SW480 (cell line): ENCODE measurements around the gene HOXC9.
"Not testable (repeated sequence)": the region's sequence is repeated elsewhere in the genome, so short reads cannot be mapped to it uniquely, and the experiment has no call there.

Experiments
- DNase-seq: peaks from one replicate; pipeline ENCODE4 v3.0.0-alpha.2; 2016; ENCODE audit warnings: low spot score

HOXC9 gene

DNA sequence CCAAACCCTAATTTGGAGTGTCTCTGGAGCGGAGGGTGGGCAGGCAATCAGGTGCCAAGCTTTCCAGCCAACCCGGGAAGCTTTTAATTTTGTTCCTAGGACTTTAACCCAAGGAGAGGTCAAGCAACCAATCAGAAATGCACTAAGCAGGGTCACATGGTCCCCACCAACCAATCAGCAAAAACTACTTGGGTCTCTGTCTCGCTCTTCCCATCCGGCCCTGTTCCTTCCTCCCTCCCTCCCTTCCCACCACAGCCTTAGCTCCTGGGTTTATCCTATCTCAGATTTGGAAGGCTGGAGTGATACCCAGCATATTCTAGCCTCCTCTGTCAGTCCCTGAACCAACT is 40.2 kb downstream of the HOXC9 start:
- DNase-seq, result peak; percentile 22

DNA sequence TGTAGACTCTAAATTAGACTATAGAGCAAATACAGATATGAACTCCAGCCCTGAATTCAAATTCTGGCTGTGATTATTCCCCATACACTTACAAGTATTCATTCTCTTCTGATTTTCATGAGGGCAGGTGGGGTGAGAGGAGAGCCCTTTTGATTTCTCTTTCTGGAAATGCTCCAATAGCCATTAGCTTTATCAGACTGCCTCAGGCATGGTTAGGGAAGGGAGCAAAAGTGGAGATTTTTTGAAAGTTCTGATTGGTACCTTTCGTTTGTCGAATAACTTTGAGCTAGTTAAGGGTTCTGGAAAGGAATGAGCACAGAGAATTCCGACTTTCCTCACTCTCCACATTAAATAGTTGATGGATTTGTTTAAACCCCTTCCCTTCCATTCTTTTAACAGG is 40.7 kb downstream of the HOXC9 start:
- no peak for DNase-seq

DNA sequence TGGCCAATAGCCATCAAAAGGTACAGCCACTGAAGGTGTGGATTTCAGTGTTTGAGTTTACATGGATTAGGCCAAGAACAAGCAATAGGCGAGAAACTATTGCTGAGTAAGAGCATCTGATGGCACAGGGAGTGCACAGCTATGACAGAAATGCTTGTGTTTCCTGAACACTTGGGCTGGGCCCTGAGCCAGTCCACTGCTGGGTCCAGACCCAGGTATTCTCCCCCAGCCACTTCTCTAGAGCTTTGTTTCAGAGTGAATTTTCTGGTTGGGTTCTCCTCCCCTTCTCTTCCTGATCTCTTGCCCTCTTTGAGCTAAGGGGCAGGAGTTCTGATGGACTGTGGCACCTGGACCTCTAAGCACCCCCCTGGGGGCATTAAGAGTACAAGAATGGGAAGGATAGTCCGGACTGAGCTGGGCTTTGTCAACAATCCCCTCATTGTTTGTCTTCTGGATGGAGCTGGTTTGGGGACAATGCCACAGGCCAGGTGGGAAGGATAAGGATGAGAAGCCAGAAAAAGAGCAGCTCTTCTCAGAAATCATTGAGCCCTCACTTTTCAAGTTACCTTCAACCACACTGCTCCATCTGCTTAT is 41.2 kb downstream of the HOXC9 start:
- no peak for DNase-seq

DNA sequence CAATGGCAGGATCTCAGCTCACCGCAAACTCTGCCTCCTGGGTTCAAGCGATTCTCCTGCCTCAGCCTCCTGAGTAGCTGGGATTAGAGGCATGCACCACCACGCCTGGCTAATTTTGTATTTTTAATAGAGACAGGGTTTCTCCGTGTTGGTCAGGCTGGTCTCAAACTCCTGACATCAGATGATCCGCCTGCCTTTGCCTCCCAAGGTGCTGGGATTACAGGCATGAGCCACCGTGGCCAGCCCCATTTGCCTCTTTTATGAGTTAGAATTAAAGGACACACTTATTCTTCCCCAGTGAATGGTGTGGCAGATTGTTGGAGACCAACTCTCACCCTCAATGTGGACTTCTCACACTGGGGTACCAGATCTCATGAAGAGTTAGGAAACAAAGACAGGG is 42.1 kb downstream of the HOXC9 start:
- not testable (repeated sequence) for DNase-seq

DNA sequence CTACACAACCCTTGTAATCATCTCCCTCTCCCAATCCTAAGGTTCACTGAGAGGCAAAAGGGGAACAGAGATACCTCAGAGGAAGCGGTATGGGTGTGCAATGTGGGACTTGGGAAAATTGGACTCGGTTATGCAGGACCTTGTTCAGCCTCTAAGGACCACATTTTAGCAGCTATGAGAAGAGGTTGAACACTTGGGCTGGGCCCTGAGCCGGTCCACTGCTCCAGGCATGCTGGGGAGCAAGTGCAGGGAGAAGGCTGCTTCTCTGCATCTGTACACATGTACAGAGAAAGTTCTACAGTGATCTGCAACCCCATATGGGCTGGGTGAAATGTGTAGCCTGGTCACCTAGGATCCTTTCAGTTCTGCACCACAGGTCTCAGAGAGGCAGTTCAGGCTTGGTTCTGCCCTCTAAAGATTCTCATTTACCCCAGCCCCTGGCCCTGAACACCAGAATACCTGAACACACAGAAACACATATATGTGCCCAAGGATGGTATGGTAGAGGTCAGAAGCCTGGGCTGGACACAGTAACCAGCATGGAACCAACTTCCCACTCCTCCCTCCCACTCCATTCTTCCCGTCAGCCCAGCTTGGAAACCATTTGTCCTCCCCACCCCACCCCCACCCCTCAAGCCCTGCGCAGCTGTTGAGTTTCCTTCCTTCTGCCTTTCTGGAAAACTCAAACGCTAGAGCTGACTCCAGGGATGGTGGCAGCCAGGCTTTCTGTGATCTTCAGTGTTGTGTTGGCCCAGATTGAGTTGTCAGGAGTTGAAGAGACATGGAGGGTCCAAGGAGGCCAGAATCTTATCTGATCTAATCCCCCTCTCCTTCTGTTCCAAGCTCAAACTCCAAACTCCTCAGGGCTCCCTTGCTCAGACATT is 43.3 kb downstream of the HOXC9 start:
- no peak for DNase-seq

DNA sequence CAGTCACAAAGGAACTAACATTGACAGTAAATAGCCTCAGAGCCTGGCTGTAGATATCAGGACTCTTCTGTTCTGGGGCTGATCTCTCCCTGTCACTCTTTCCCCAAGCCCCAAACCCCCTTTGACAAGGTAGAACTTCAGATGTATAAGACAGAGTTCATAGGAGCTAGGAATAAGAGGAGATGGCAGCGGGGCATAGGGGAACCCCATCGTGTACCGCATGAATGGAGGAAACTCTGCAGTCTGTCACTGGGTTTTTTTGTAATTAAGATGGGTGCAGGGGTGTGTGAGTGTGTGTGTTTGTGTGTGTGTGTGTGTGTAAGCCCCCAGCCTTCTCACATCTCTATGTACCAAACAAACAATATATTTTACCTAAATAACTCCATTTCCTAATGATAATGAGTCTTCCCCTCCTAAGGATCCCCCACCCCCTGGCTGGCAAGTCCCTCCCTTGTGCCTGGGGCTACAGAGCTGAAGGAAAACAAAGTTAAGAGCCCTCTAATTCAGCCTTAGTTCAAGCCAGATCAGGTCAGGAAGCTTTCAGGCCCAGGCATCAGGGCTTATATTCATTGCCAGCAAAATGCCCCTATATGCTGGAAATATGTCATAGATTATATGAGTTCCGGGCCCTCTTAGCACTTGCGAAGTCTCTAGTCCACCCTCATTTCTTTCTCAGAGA is 44.6 kb downstream of the HOXC9 start:
- no peak for DNase-seq

DNA sequence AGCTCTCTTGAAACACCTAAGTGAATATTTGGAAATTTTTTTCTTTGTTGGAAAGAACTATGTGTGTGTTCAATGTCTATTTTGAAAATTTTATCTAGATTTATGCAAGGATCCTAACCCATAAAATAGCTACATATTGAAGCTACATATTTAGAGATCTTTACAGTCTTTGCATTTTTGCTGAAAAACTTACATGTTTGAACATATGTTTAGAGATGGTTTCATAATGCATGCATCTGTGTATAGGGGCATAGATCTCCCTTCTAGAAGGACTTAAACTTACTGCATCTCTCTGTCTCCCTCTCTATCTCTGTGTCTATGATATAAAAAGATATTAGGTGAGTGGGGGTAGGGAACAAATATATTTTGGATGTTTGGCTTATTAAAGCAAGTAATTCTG is 45.4 kb downstream of the HOXC9 start:
- DNase-seq, result no peak

DNA sequence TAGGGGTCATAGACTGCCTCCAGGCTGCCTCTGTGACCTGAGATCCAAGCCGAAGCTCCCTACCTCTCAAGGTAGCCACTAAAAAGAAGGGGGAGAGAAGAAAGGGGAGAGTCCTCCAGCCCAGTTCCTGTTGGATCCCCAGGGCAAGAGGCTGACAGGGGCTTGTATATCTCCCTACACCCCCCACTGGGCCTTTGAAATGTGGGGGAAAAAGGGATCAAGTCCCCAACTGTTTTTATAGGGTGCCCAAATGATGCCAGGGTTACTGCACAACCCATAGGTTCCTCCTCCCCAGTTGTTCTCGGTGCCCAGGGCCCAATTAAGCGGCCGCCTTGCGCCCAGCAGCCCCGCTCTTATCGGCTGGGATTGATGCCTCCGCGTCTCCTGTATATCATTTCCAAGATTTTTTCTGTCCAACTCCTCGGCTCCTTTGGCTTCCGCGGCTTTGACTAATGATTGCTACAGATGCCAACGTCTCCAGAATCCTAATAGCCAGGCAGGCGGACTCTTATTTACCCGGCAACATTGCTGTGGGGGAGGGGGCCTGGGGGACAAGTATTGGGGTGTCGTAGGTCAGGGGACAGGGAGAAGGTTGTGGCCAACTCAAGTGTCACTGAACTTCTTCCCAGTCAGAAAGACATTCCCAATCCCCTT is 46.0 kb downstream of the HOXC9 start:
- DNase-seq, result no peak

DNA sequence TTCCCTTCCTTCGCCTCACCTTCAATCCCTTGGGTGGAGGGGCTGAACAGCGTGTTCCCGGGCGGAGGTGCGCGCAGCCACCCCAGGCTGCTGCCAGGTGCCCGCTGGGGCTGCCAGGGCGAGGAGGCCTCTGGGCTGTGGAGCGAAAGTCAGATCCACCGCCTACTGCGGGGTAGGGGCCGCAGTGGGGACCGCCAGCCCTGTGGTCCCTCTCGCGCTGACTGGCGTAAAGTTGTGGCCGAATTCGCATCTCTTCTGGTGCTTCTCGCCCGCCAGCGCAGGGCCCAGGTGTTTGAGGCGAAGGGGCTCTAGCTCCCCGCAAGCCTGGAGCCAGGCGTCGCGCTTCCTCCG is 46.8 kb downstream of the HOXC9 start:
- no peak for DNase-seq

DNA sequence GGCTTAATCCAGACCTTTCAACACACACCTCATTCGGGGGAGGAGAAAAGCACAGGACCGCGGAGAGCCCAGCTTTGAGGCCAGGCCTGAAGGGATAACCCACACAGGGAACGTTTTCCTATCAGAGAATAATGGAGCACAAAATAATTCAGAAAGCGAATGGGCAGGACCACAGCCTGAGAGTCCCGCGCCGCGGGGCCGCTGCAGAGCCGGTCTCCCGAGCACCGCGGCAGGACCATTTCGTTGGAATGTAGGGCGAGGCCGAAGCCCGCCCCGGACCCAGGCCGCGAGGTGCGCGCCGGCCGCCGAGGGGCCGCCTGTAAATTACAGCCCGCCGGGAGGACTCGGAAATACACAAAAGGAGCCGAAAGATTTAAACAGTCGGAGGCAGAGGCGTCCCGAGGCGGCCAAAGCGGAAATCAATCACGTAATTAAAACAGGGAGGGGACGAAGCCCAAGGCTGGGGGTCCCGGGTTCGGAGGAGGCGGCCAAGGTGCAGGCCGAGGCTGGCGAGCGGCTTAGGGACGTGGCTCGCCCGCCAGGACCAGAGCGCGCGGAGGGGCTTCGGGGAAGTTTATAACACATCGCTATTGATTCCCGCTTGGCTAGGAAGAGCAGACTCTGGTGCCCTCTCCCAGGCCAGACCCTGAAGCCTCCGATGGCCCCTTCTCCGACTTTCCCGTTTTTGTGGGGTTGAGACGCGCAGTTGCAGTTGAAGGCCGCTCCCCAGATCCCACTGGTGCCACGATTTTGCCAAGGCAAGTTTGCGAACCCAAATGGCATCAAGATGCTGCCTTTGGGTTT is 47.4 kb downstream of the HOXC9 start:
- no peak for DNase-seq

DNA sequence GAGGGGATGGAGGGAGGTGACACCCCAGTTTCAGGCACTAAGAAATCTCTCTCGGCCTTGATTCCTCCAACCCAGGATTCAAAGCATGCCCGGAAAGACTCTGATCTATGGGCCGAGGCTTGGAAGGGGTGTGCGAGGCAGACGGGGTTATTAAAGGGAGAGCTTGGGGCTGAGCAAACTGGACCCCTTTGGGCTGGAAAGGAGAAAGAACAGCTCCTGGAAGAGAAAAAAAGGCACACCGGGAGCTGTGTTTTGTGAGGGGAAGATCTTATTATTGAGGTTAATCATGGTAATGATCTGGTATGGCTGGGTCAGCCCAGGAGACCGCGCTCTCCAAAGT is 48.0 kb downstream of the HOXC9 start:
- DNase-seq, result no peak

DNA sequence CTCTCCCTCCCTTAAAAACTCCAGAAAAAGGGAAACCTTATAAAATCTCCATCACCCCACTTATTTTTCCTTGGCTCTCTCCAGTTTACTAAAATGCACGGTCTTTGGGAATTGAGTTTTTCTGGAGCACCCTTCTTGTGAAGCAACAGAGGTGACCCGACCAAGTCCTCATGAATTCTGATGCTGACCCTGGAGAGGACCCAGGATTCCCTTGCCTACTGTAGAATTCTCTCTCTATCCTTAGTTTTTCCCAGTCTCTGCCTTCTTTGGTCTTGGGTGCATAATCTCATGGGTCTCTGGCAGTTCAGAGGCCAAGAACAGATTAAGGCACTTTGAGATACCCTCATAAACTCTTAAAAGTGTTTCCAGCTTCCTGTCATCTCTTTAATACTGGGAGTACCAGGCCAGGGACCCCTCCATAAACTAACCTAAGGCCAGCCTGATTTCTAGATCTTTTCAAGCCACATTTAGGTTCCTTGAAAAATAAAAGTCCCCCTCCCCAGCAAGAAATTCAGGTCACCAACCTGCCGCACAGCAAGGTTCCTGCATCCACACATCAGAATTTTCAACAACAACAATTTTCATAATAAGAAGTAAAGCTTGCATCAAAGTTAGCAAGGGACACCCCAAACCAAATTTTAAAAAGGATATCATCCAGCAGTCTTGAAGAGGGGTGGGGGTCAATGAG is 48.6 kb downstream of the HOXC9 start:
- no peak for DNase-seq

DNA sequence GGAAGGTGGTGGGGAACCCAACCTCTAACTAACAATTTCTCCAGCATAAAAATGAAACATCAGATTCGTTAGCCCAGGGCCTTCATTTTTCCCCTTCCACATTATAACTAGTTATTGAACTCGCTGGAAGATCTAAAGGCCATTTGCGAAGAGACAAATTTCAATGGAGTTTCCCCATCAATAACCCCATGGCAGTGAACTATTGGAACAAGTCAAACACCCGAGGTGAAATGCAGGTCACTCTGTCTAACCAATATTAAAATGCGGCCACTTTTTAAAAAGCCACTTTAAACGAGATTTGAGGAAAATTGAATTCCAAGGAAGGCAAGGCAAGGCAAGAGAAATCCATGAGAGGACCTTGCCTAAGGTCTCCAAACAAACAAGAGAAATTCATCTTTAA is 49.1 kb downstream of the HOXC9 start:
- no peak for DNase-seq

DNA sequence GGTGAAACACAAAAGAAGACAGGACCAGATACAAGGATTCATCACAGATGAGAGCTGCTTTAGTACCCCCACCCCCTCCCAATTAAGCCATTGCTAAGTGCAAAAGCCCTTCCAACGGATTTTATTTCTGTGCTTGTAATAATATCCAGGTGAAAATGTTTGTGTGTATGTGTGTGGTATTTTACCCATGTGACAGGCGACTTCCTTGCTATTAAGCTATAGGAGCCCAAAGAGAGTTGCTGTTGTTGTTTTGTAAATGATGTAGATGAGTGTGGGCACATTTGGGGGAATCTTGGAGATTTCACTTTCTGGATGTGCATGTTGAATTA is 50.5 kb downstream of the HOXC9 start:
- no peak for DNase-seq

DNA sequence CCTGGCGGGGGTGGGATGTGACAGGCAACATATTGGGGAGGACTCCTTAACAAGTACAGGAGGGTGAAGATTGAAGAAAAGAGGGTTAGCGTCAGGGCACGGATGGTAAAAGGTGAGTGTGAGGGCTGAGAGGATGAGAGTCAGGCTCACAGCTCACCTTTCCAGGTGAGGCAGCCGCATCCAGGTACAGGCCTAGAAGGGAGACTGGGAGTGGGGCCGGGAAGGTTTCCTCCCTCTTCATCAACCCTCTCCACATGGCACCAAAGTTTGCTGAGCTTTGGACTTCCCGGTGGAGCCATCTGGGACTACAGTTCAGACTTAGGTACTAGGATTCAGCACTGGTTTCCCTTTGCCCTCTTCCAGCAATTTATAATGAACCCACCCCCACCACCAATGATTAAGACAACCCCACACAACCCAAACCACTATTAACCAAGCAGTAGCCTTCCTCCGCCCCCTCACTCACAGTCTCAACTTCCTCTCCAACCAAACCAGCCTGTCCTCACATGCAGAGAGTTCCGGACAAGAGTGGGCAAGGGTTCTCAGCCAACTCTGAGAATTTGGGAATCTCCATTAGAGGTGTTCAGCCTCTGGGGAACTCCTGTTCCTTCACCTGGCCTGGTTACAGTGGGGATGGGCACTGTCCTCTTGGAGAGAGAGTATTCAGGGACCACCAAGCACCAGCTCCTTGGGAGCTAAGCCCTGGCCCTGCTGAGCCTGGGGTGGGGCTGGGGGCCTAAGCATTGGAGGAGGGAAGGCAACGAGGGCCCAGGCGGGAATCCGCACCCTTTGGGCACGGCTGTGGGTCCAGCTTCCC is 51.3 kb downstream of the HOXC9 start:
- DNase-seq, result peak; percentile 14

DNA sequence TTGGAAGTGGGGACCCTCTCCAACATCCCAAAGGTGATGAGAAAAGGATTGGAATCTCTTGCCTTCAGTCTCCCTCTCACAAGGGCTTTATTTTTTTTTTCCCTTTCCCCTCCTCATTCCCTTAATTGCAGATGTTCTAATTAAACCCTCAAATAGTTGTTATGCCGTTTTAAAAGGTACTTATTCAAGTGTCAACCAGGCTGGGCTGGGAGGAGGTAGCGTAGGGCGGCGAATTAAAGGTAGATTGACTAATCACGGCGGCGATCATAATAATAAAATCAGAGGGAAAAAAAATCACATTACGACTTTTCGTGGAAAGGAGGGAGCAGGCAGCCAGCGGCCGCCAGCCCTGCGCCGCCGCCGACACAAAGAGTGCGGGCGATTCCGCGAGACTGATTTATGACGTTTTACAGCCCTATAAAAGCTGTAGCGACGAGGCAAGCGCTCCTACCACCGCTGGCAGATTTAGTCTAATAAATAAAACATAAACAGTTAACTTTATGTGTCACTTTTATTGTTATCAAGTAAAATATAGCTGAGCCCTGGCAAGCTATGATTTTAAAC is 52.0 kb downstream of the HOXC9 start:
- DNase-seq, result peak; percentile 41

DNA sequence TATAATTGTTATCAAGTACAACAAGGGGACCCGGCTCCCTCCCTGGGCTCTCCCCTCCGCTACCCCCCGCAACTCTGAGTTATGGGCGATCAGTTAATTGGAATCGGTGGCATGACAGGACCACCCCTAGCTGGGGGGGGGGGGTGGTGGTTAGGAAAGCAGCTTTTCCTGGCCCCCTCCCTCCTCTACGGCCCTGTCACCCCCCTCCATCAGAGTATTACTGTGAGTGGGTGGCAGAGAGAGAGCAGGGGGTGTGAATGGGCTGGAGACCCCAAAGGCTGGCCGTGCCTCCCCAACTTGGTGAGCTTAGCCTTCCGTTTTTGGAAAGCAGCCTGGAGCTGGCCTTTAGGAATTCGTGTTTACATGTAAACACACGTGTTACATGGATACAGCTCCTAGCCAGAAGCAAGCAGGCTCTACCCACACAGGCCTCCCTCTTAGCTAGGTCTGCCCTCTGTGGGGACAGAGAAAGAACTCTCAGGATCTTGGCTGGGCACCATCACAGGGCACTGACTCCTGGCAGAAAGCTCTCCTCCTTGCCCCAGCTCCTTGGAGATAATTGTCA is 52.6 kb downstream of the HOXC9 start:
- DNase-seq, result no peak
